Astrocyte of the spinal cord (primary cell): ENCODE results near the gene SMG7.

Experiments used
- DNase-seq: peaks from one replicate; pipeline ENCODE4 v3.0.0; 2011; ENCODE audit warnings: low read depth, low spot score
- H3K4me3 ChIP-seq: 2 replicates; pipeline ENCODE4 v1.5.1; 2011; ENCODE audit warnings: low read depth, mild to moderate bottlenecking, low read length, moderate library complexity
- in situ Hi-C: cut with HindIII; loops from 2 replicates; pipeline ENCODE4 v1.10.0; 2017; ENCODE audit warnings: low sequenced_read_pairs
- TF ChIP-seq, protein P1 (sequence below): IDR thresholded peaks from 2 replicates; pipeline ENCODE4 v1.5.1; 2012; ENCODE audit warnings: low read depth, mild to moderate bottlenecking, low read length, inconsistent platforms

The SMG7 gene

DNA sequence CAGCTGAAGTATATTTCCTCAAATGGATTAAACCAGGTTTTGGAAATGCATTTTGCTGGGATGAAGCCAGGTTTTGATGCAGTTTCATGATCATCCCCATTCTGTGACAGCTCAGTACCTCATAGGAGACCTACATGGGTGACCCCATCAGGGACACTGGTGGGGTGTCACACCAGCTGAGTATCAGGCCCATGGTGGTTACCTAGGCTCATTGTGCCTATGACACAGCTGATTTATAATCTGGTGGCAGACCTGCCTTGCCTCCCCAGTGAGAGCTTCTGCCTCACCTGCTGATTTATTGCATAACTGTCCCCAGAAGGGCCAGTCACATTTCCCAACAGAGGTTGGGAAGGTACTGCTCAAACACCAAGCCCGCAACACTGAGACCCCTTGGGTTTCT is 114.2 kb downstream of the SMG7 start:
- TF ChIP-seq, protein P1, sequence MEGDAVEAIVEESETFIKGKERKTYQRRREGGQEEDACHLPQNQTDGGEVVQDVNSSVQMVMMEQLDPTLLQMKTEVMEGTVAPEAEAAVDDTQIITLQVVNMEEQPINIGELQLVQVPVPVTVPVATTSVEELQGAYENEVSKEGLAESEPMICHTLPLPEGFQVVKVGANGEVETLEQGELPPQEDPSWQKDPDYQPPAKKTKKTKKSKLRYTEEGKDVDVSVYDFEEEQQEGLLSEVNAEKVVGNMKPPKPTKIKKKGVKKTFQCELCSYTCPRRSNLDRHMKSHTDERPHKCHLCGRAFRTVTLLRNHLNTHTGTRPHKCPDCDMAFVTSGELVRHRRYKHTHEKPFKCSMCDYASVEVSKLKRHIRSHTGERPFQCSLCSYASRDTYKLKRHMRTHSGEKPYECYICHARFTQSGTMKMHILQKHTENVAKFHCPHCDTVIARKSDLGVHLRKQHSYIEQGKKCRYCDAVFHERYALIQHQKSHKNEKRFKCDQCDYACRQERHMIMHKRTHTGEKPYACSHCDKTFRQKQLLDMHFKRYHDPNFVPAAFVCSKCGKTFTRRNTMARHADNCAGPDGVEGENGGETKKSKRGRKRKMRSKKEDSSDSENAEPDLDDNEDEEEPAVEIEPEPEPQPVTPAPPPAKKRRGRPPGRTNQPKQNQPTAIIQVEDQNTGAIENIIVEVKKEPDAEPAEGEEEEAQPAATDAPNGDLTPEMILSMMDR = no peak
- in situ Hi-C loops = no loop called here
- no peak overlapping the region for H3K4me3 ChIP-seq

DNA sequence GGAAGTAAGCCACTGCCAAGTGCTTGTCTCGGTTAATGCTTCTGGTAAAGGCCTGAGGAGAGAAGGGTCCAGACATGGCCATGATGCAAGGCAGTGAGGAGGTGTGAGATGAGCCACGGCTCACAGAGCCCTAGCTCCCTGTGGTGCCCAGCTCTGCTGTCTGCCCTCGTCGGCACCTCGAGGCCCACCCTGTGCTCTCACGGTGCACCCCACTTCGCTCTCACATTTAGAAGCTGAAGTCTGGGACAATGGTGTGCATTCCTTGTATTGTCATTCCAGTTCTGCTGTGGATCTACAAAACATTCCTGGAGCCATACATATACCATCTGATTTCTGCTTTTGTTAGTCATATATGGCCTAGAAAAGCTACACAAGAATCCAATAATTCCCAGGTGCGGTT is 114.6 kb downstream of the SMG7 start:
- in situ Hi-C loops = no loop called here
- TF ChIP-seq, protein P1 = no peak
- H3K4me3 ChIP-seq = no peak overlapping the region
- no peak for DNase-seq

More for the DNA sequence above, 114.2 kb downstream of the SMG7 start:
- DNase-seq = no peak

DNA sequence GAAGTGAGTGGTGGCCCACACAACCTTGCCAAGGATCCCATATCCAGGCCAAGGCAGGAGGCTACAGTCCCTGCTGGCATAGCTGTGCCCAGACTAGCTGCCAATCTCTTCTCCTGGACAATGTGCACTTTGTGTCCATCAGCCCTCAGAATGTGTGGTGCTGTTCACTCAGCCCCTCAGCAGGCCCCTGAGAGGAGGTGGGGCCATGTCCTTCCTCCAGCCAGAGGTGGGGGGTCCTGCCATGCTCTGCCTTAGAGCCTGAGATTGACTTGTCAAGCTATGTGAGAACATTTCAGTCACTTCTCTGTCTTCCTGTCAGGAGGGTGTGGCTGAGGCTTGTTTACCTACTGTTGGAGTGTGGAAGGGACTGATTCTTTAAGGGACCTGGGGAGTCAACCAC is 116.5 kb downstream of the SMG7 start:
- in situ Hi-C loops = no loop called here
- DNase-seq = no peak
- TF ChIP-seq, protein P1 = no peak
- H3K4me3 ChIP-seq = no peak overlapping the region

DNA sequence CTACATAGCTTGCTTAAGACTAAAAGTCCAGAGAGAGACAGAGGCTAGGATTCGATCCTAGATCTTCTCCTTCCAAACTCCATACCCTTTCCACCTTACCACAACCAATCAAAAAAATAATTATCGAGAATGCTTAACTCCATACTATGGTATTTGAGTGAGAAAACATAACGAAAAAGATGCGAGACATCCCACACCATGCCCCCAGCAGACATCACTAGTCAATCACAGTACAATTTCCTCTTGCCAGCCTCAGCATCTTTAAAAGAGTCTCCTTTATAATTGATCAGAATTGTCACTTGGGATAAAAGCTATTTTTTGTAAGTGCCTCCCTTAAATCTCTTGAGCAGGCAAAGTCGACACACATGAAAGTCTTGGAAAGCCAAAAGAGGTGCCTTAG is 117.1 kb downstream of the SMG7 start:
- in situ Hi-C loops = no loop called here
- TF ChIP-seq, protein P1 = no peak
- no peak overlapping the region for H3K4me3 ChIP-seq
- DNase-seq = no peak

DNA sequence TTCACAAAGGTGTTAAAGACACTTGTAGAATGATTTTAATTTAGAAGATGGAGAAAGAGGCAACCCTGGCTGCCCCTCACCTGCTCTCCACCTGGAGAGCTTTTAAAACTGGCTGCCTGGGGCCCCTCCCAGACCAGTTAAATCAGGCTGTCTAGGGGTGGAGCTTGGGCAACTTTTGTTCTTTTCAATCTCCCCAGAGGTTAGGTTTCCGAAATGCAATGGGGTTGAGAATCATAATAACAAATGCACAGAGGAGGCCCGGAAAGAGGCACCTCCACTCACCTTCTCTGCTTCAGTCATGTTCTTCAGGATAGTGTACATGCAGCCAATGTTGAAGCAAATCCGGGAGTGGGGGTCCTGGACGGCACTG is 117.6 kb downstream of the SMG7 start:
- TF ChIP-seq, protein P1 = no peak
- in situ Hi-C loops = no loop called here
- H3K4me3 ChIP-seq = no peak overlapping the region
- DNase-seq = no peak

DNA sequence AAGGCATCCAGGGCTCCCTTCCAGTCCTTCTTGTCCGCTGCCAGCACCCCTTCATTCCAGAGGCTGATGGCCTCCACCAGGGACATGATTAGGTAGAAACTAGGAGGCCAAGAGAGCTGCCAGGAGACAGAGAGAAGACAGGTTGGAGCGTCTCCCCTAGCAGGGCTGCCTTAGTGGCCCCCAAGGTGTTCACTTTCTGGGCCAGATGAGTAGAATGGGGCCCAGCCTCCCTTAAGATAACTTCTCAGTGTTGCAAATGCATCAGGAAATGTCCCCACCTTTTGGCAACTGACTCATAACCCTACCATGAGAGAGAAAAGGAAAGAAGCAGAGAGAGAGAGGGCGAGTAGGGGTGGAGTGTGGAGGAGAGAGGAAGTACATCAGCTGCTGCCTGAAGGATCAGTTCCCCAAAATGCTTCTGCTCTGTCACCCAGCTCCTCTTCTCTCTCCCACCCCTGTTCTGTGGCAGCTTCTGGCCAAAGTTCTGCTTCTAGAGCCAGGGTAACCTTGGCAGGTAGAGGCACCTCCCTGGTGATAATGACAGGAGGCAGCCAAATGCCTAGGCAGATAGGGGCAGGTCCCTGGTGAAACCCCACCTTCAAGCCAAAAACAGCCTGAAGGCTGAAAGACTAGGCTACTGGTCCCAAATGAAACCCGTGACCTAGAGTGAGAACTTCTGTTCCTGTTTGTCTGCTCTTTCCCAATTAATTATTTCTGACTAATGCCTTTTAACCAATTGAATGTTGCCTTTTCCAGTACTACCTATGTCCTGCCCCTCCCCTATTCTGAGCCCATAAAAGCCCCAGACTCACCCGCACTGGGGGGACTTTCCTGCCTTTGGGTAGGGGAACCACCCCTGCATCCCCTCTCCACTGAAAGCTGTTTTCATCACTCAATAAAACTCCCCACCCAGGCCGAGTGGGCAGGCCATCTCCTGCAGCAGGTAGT is 118.2 kb downstream of the SMG7 start, which contains the start of gene NCF2:
Gene NCF2 (minus strand): TSS at position 216 of the 948 bp plus-strand sequence. CDS start 130 bp downstream, at position 86.
- in situ Hi-C loops = no loop called here
- H3K4me3 ChIP-seq = no peak within 1 kb of the TSS
- TF ChIP-seq, protein P1 = no peak
- DNase-seq = no peak
